NCI-H2107 (cell line): ENCODE measurements around the gene YLPM1.

ENCODE experiments used
- DNase-seq: peaks from one replicate; lab custom pipeline; 2025; lab: John Stamatoyannopoulos, UW

Gene YLPM1

DNA sequence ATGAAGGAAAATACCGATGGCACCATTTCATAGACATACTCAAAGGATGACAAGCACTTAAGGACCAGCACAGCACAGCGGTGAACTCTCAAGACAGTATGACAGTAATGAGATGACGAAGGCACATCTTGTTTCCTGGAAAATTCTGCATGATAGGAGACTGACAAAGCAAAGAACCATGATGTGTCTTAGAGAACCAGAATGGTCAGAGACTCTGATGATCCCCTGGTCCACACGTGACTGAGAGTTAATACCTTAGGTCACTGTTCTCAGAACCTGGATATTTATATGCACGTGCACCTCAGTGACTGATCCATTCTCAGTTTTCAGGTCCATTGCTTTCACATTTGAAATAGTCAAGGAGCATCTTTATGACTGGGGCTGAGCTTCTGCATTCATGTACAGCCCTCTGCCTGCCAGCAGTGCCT lies 77.5 kb downstream of the YLPM1 start:
- DNase-seq: no peak

DNA sequence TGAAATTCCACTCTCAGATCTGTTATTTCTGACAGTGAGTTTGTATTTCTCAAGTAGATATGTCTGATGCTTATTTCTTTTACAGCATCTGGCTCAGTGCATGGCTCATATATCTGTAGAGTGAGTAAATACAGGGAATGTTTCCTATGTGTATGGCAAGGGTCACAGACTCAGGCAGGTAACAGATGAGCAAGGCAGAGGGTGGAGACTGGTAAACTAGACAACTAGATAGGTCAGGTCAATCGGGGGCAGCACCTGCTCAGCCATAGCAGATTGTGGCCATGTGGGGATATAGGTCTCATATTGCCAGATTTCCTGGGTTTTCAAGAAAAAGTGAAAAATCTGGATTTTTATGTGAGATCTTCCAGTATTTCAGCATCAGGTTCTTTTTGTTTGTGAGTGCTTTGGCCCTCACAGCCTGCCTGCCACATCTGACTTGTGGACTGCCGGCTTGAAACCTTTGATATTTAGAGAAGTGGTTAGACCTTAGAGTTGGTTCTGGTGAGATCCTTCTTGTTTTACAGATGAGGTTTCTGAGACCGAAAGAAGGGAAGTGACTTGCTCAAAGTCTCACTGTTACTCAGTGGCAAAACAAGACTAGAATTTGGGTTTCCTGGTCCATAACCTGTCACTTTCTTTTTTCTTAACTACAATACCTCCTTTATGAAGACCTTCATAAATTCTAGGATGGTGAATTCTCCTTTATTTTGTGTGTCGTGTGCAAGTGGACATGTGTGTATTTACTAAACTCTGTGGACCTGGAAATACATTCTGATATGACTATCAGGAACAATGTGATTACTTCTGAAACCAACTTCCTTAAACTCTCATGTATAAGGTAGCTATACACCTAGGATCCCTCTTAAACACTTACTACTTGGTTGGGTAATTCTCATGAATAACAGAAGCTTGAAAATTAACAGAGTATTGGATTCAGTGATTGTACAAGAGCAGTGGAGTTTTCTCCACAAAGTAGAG lies 78.4 kb downstream of the YLPM1 start:
- no peak for DNase-seq

DNA sequence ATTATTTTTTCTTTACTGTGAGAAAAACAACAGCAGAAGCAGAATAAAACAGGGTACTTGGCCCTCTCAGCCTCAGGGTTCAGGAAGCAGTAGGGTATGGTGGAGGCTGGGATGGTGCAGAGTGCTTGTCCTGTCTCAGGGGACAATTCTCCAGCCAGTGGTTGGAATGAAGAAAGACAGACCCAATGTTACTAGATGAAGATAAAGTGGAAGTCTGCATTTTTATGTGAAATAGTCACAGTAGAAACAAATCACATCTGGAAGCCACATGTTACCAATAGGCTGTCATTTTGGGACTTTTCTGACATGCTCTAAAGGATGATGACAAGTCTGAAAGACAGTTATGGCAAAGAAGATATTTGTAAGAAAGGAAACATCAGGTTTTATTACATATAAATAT lies 80.5 kb downstream of the YLPM1 start:
- no peak for DNase-seq

DNA sequence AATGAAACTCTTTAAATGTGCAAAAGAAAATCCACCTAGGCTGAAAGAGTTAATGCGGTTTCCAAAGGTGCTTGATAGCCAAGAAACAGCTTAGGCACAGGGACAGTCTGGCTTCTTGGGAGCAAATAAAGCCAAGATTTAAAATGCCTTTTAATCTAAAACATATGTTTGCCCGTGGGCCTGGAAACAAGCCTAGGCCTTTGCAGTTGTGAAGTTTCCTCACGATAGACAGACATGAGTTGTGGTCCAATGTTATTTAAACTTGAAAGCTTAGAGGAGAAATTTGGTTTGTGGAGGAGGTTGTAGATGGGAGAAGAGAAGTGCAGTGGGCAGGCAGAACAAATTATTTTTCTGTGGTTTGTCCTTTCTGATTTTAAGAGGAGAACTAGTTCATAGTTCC lies 83.1 kb downstream of the YLPM1 start:
- no peak for DNase-seq

DNA sequence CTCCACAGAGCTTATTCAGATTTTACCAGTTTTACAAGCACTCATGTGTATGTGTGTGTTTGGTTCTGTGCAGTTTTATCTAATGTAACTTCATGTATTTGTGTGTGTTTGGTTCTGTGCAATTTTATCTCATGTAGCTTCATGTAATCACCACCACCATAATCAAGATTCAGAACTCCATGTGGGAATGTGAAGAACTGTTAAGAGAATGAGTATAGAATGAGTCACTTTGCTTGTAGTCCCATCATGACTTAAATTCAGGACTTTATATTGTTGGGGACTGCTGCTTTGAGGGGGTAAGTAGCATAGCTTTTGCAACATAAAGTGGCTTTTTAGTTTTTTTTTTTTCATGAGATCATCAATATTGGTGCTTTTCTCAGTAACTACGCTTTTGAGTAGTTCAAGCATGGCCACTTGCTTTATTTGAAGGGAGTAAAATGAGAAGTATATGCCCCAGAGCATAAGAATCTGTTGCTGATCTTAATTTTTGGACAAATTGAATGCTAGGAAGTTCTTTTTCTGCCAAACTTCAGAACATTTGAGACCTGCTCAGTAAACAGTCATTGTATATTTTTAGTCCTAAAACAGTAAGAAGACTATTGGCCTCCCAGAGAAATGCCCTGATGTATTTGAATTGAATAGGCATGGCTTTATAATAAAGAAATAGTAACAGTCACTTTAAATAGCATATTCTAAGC lies 84.0 kb downstream of the YLPM1 start:
- no peak for DNase-seq

DNA sequence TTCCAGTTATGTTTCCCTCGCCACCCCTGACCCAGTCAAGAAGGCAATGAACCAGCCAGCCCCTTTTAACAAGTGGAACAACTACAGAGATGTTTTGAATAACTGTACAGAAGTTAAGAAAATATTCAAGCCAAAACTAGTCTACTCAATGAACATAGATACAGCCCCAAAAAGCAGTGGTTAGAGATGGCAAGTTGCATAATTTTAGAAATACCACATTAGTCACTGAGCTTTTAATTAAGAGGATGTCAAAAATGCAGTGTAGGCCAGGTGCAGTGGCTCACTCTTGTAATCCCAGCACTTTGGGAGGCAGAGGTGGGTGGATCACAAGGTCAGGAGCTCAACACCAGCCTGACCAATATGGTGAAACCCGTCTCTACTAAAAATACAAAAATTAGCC lies 85.7 kb downstream of the YLPM1 start:
- no peak for DNase-seq

DNA sequence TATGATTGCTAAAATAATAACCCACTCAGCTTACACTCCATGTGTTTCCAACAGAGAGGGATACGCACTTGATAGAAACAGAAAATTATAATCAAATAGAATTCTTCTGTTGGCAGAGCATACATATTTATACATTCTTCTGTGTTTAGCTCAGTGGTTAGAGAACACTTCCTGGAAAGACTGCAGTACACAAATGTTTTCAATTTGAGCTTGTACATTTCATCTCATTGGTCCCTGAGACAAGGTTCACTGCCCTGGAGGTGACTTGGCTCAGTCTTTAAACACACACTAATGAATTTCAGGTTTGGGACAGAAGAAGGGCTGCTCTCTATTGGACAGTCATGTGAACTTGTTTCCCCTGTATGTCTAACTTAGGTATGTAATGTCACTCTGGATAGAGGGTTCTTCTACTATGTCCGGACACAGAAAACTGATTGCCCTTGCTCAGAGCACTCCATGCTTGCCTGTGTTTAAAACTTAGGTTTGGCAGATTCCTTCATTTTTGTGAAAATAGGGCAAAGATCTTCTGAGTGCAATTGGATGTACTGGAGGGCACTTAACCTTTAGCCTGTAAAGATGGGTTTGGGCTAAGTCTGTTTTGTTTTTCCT lies 89.9 kb downstream of the YLPM1 start:
- no peak for DNase-seq

DNA sequence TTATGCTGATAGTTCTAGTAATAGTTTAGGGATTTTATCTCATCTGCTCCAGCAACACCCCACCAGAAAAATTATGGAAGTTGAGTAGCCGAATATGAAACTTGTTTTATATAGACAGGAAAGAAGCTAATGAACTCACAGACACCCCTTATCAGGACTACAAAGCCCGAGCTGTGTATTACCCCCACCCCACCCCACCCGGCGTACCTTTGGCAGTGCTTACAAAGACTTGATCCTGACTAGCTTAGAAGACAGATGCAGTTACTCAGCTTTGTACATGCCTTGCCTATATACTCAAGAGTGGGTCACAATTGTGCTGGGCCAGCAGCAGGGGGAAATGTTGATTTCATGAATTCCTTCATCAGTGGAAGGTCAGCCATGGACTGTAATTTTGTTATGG lies 90.5 kb downstream of the YLPM1 start:
- no peak for DNase-seq

DNA sequence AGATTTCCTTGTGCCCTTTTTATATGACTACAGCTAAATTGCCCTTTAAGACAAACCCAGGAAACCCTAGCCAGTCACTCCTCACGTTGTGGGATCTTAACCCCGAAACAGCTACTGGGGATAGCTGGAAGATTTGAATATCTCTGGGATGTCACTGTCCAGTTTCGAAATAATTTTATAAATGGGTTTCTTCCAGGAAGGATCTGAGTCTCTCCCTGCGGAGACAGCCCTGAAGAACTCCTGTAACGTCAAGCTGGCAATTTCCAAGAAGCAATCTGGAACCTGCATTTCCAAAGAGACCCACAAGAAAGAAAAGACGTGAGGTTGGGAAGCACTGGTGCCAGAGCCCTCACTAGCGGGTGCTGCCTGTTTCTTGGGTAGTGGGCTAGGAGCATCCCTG lies 91.9 kb downstream of the YLPM1 start:
- no peak for DNase-seq

DNA sequence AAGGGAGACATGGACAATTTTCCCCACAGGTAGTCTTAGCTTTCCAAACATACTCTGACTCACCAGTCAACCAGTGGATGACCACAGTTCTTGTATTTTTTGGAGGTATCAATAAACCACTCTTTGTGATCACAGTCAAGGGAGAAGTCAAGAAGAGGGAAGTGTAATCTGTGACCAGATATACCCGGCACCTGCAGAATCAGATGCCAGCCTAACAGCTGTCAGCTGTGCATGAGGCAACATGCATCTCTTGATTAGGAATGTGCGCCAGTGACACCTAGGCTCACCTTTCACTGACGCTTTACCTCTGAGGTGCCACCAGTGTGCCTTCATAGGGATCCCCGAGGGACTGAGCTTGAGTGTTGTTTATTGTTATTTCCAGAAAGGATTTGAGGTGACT lies 92.8 kb downstream of the YLPM1 start:
- DNase-seq: peak; percentile 60

DNA sequence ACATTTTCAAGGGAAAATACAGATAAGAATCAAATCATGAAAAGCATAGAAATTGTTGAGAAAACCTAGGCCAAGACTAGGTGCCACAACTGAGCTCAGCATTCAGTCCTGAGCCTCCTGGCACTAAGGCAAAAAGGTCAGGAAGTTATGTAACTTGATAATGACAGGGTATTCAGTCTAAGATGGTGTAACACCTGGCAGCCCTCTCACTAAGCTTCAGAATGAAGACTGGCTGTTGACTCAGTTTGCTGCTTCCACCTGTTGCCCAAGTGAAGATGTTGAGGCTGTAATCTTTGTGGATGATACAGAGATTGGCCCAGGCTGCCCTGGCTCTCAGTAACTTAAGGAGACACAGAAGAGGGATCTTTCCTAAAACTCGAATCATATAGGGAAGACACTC lies 93.2 kb downstream of the YLPM1 start:
- peak; percentile 43 for DNase-seq

DNA sequence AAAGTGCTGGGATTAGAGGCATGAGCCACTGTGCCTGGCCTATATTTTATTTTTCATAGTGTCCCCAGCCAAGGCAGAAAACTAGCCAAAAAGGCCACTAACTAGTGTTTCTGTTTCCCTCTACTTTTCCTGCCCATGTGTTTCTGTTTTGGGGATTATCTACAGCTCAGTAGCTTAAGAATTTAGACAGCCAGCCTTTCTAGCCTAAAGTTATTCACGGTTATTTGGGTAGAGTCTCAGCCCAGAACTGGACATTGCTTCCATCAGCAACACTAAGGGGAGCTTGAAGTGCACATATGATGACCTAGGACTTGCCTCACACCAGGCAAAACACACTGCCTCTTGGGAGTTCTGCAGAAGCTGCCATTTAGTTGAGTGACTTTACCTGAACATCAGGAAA lies 94.9 kb downstream of the YLPM1 start:
- no peak for DNase-seq

DNA sequence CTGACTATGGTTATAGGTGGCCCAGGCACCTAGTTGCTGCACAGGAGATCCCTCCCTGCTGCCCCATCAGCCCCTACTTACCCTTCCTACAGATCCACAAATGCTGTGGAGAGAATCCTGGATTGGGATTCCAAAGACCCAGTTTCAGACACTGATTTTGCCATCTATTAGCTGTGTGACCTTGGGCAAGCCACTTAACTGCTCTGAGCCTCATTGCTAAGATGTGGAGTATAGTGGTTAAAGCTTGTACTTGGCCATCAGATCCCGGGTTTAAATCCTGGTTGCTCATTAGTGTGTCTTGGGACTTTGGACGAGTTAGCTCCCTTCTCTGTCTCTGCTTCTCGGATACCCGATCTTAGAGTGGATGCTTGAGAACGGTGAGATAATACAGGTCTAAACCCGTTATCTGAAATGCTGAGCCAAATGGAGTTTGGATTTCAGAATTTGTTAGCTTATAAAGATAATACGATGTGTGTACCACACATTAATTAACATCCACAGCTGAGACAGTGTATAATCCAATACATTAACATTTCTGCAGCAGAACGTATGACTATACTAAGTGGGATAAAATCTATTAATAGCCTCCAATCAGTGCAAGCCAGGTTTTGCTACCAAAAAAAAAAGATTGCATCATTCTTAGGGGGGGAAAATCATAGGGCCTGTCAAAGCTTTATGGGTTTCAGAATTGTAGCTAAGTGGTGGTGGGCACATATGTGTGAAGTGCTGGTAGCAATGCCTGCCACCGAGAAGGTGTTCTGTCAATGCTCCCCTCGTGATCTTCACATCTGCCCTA lies 96.8 kb downstream of the YLPM1 start:
- no peak for DNase-seq

DNA sequence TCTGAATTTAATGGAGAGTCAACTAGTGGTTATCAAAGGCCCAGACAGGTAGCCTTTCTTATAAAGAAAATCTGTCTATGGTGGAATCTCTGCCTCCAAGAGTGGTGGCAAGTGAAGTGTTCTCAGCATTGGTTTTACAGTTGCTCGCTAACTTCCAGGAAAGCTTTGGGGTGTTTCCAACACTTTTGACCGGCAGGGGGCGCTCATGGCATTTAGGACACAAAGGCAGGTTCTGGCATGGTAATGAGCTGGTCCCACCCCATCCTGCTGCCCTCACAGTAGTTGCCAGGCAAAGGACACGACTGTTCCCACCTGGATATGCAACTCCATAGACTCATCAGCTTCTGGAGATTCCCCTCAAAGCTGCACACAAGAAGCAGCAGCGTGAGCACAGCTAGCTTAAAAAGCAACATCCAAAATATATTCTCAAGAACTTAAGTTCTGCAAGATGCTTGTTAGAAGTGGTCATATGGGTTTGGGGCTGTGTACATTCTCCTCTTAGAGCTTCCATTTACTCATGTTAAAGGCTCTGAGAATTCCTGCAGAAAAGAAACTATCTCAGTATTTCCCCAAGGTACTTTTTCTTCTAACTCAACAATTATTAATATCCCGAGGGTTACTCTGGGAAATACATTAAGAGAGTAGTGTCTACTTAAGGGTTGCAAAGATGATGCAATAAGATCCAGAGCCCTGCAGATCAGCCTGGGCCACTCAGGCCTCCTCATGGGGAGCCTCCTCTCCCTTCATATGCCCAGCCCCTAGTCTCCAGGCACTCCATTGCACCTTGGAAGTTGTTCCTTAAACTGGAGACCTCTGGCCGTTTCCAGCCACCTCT lies 98.0 kb downstream of the YLPM1 start:
- DNase-seq: peak; percentile 89

DNA sequence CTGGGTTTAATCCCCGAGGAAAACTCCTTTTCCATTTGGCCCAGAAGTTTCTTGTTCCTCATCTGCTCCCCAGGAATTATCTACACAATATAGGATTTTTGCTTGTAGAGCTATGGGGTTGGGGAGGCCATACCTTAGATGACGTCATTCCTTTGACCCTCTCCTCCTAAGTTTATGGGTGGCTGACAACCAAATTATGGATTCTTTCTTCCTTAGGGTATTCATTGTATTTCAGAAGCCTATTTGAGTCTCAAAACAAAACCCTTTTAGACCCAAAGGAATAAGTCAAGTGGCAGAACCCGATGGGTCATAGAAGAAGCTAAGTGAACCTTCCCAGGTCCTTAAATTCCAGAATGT lies 98.6 kb downstream of the YLPM1 start:
- no peak for DNase-seq

DNA sequence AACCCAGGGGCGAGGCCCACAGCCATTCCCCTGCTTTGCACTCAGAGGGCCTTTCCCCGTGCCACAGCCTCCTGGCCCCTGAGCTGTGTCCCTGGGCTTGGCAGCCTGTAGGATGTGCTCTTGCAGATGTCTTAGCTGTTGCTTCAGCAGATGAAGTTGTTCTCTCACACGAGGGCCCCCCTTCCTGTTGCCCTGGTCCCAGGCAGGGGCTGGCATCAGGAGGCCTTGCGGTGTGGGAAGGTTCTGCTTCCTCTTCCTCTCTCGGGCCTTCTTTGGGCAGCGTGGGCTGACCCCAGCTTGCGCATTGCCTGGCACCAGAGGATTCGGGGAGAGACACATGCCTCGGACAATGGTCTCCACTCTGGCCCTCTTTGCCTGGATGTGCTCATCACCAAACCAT lies 100.2 kb downstream of the YLPM1 start:
- DNase-seq: no peak

DNA sequence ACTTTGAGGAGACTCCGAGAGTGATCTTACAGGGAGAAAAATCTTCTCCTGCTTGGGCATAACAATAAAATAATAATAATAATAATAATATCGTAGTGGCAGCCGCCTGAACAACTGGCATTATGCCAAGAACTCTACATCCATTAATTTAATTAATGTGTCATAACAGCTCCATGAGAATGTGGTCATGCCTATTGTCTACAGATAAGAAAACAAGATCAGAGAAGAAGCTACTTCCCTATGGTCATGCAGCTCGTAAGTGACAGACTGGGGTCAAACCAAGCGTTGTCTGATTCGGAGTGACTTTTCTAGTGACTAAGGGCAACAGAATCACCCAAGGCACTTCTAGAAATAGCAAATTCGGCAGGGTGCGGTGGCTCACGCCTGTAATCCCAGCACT lies 101.1 kb downstream of the YLPM1 start:
- DNase-seq: no peak

DNA sequence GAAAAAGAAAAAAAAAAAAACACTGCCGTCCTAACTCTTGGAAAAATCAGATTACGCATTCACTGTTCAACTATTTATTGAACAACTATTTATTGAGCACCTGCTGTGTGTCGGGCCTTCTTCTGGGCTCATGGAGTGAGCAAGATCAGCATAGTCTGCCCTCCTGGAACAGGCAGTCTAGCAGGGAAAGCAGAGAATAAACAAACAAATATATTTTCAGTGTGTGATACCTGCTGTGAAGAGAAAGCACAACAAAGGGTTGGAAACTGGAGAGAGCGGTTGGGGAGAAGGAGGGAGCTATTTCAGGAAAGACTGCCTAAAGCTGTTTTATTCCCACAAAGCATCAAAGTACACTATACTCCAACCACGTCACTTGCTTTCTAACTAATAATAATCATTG lies 102.0 kb downstream of the YLPM1 start:
- DNase-seq: no peak

DNA sequence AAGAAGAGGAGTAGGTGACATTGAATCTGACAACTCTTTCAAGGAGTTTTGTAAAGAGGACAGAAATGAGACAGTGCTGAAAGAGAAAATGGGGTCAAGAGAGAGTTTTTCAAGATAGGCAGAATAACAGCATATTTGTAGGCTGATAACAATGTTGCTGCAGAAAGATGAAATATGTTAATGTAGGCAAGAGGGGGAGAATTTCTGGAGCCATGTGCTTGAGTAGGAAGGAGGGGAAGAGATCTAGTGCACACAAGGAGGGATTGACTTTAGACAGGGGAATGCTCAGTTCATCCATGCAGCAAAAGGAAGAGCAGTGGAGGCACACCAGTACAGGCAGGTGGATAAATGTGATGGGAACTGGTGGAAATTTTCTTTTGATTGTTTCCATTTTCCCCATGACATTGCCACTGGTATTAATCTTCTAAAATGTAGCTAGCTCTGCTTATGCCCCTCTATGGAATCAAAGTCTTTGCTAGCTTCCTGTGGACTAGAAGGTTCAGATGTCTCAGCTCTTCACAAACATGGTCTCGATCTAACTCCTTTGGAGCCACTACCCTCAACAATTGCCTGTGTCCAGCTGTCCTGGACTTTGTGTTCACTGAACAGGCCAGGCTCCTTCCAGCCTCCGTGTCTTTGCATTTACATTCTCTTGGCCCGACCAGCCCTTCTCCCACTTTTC lies 103.7 kb downstream of the YLPM1 start:
- no peak for DNase-seq

DNA sequence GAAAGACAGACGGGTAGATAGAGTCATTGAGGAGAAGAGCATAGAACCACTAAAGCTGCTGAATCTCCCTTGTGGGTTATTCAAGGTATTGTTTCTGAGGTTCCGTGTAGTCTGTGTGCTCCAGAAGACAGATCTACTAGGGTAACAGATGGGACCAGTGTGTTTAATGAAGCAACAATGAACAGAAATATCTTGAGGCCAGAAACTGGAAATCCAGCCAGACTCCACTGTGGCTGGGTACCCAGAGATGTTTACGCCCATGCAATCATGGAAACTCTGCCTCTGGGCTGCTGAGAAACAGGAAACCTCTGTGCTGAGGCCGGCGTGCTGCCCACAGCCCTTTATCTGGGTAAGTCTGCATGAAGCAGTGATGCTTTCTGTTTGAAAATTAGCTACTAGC lies 104.6 kb downstream of the YLPM1 start:
- no peak for DNase-seq

DNA sequence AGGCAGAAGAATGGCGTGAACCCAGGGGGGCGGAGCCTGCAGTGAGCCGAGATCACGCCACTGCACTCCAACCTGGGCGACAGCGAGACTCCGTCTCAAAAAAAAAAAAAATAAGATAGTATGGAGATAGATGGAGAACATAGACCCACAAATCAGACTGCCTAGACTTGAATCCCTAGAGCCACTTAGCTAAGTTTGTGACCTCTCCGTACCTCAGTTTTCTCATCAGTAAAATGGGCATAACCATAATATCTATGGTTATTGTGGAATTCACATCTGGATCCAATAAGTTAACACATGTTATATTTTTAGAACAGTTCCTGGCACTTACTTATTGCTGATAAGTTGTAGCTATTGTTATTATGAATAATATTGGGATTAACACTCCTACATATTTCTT lies 105.6 kb downstream of the YLPM1 start:
- no peak for DNase-seq
